Measurements from ENCODE around the gene TXNRD2.

Gene TXNRD2

GRCh38 chr22:19937616-19938473 is 3.8 kb downstream of the TXNRD2 start:
- TF ChIP-seq FOXP2 (optimal IDR thresholded peaks at IDR 0.05; ENCODE audit: borderline replicate concordance, extremely low read depth, extremely low read length, insufficient read depth) (no peak), REST (IDR thresholded peaks at IDR 0.05; ENCODE audit: insufficient read depth in 1 of 2, low read depth in 2 of 2, low read length in 2 of 2) (no peak), TAF1 (IDR thresholded peaks at IDR 0.05; ENCODE audit: borderline replicate concordance, insufficient read depth, low read length) (no peak), POLR2AphosphoS5 (IDR thresholded peaks at IDR 0.05; ENCODE audit: low read depth, low read length) (no peak), SIN3A (IDR thresholded peaks at IDR 0.05; ENCODE audit: borderline replicate concordance, insufficient read depth, low read length) (no peak)

GRCh38 chr22:19936513-19936912 is 5.1 kb downstream of the TXNRD2 start:
- TF ChIP-seq SIN3A (IDR thresholded peaks at IDR 0.05; ENCODE audit: borderline replicate concordance, insufficient read depth, low read length) (no peak), REST (IDR thresholded peaks at IDR 0.05; ENCODE audit: insufficient read depth in 1 of 2, low read depth in 2 of 2, low read length in 2 of 2) (no peak), TAF1 (IDR thresholded peaks at IDR 0.05; ENCODE audit: borderline replicate concordance, insufficient read depth, low read length) (no peak), FOXP2 (optimal IDR thresholded peaks at IDR 0.05; ENCODE audit: borderline replicate concordance, extremely low read depth, extremely low read length, insufficient read depth) (no peak), POLR2AphosphoS5 (IDR thresholded peaks at IDR 0.05; ENCODE audit: low read depth, low read length) (no peak)

GRCh38 chr22:19933341-19934241 is 8.0 kb downstream of the TXNRD2 start:
- TF ChIP-seq REST (IDR thresholded peaks at IDR 0.05; ENCODE audit: insufficient read depth in 1 of 2, low read depth in 2 of 2, low read length in 2 of 2) (no peak), TAF1 (IDR thresholded peaks at IDR 0.05; ENCODE audit: borderline replicate concordance, insufficient read depth, low read length) (no peak), SIN3A (IDR thresholded peaks at IDR 0.05; ENCODE audit: borderline replicate concordance, insufficient read depth, low read length) (no peak), FOXP2 (optimal IDR thresholded peaks at IDR 0.05; ENCODE audit: borderline replicate concordance, extremely low read depth, extremely low read length, insufficient read depth) (no peak), POLR2AphosphoS5 (IDR thresholded peaks at IDR 0.05; ENCODE audit: low read depth, low read length) (no peak)

GRCh38 chr22:19932367-19933206 is 9.0 kb downstream of the TXNRD2 start:
- TF ChIP-seq FOXP2 (optimal IDR thresholded peaks at IDR 0.05; ENCODE audit: borderline replicate concordance, extremely low read depth, extremely low read length, insufficient read depth): no peak
- TF ChIP-seq REST (IDR thresholded peaks at IDR 0.05; ENCODE audit: insufficient read depth in 1 of 2, low read depth in 2 of 2, low read length in 2 of 2): no peak
- no peak for TF ChIP-seq SIN3A (IDR thresholded peaks at IDR 0.05; ENCODE audit: borderline replicate concordance, insufficient read depth, low read length)
- TF ChIP-seq POLR2AphosphoS5 (IDR thresholded peaks at IDR 0.05; ENCODE audit: low read depth, low read length): no peak
- TF ChIP-seq TAF1 (IDR thresholded peaks at IDR 0.05; ENCODE audit: borderline replicate concordance, insufficient read depth, low read length): no peak
